GM21737 (cell line): ENCODE data around the gene AGBL4.
"Not testable (repeated sequence)": the region's sequence is repeated elsewhere in the genome, so short reads cannot be mapped to it uniquely, and the experiment has no call there.

Source experiments
- ATAC-seq: cut with Tn5 transposase; IDR thresholded peaks from one replicate; pipeline ENCODE4 v1.9.1; 2021; ENCODE audit warnings: mild to moderate bottlenecking, moderate library complexity; ENCODE audit not compliant: unreplicated experiment

AGBL4 gene

DNA sequence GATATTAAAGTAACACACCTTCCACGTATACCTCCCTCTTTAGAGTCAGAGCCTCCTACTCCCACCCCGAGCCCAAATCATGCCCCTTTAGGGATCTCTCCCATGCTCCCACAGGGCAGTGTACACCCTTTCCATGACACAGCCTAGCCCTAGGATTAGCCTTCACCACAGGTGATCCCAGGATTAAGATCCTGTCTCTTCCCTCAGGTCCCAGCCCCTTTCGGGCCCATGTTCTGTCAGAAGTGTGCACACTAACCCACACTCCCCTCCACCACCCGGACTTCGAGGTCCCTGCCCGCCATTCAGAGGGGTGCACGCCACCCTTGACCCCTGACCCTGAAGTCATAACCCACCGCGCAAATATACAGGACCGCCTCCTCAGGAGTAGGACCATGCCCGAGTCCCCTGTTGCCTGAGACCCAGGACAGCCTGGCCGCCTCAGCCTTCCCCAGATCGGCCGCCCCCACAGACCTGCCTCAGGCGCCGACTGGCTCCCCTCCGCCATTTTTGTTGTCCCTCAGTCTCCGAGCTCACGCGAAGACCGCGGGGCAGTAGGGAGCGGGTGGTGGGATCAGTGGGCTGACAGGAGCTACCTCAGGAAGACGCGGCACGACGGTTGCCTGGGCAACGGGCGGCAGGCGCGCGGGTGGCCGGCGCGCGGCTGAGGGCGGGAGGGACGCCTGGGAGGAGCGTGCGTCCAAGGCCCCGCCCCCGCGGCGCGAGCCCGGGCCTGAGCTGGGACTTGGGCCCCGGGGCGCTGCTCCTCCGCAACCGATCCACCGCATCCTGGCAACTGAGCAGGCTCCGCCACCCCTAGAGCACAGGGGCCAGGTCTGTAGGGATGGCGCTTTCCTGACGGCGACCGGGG, at the start of gene AGBL4:
TSS of gene AGBL4 (minus strand) at position 663 of the 868 bp plus-strand sequence.
- no peak for ATAC-seq

- ATAC-seq: no peak
Observed at GRCh38 chr1:50066806-50067205, 43.1 kb upstream of the AGBL4 start.

- ATAC-seq: no peak
Observed at GRCh38 chr1:50060279-50060678, 36.5 kb upstream of the AGBL4 start.

DNA sequence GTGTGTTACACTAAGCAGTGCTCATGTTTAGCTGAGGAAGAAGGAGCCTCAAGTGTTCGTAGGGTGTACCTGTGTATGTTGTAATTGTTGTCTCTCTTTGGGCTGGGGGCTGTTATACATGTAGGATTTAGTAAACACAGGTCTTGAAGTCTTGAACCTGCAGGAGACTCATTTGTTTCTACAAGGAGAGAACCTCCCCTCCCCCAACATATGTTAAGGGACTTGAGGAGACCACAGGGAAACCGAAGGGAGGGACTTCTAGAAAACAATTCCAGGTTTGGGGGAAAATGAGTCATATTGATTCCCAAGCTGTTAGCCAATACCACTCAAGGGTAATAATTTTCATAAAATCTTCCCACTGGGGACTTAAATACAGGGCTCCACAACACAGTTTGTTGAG, 25.0 kb upstream of the AGBL4 start:
- no peak for ATAC-seq

DNA sequence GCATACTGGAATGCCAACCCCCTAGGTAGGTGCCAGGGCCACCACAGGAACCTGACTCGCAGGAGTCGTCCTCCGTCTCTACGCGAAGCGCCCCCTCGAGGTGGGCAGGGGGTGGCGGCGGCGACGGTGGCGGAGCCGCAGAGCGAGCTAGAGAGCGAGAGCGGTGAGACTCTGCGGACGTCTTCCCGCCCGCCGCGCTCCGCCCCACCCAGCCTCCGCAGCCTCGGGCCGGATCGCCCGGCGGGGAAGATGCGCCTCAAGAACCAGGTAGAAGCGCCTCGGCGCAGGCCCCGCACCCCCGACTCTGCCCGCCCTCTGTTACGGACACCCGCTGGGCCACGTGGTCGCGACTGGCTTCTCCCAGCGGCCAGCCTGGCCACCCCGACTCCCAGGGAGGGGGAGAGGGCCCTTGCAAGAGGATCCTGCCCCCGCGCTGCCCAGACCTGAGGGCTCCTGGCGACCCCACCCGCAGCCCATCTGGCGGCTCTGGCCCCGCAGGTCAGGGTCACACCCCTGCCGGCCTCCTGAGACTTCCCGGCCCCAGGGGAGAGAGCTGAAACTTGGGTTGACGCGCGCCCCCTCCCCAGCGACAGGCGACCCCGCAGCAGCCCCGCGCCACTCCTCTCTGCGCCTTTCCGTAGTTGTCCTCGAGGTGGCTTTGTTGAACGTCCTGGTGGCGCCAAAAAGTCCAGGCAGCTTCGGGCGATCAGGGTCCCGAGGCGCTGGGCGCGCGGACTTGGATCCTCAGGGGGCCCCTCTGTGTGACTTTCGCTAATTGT, 24.4 kb upstream of the AGBL4 start:
- ATAC-seq: no peak

- ATAC-seq: no peak
Observed at GRCh38 chr1:50038237-50038809, 14.6 kb upstream of the AGBL4 start.

- no peak for ATAC-seq
Observed at GRCh38 chr1:50027794-50028193, 4.0 kb upstream of the AGBL4 start.

- ATAC-seq: no peak
Observed at GRCh38 chr1:49995734-49996133, 28.0 kb downstream of the AGBL4 start.

DNA sequence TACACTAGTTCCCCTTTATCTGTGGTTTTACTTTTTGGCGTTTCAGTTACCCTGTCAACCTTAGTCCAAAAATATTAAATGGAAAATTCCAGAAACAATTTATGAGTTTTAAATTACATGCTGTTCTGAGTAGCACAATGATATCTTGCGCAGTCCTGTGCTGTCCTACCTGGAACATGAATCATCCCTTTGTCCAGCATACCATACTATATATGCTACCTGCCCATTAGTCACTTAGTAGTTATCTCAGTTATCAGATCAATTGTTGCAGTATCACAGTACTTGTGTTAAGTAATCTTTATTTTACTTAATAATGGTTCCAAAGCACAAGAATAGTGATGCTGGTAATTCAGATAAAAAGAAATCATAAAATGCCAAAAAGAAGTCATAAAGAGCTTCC, 52.7 kb downstream of the AGBL4 start:
- ATAC-seq: no peak

- no peak for ATAC-seq
Observed at GRCh38 chr1:49951385-49951784, 72.4 kb downstream of the AGBL4 start.

DNA sequence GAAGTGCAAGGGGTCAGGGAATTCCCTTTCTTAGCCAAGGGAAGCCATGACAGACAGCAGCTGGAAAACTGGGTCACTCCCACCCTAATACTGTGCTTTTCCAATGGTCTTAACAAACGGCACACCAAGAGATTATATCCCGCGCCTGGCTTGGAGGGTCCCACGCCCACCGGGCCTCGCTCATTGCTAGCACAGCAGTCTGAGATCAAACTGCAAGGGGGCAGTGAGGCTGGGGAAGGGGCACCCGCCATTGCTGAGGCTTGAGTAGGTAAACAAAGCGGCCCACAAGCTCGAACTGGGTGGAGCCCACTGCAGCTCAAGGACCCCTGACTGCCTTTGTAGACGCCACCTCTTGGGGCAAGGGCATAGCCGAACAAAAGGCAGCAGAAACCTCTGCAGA, 108.5 kb downstream of the AGBL4 start:
- not testable (repeated sequence) for ATAC-seq

DNA sequence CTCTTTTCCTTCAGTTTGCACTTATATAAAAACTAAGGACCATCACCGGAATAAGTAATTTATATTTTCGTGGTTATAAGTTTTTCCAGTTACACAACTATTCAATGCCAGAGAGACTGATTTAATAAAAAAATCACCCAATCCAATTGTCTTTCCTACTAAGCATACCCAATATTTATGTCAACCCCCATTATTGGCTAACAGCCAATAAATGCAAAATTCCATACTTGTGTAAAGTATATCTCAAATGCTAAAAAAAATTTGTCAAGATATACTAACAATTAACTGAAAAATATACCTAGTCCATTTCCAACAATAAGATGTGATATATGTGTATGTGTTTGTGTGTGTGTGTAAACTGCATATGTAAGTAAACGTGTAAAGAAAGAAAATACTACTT, 117.4 kb downstream of the AGBL4 start:
- ATAC-seq: no peak

GRCh38 chr1:49864581-49864980, 159.2 kb downstream of the AGBL4 start:
- no peak for ATAC-seq

DNA sequence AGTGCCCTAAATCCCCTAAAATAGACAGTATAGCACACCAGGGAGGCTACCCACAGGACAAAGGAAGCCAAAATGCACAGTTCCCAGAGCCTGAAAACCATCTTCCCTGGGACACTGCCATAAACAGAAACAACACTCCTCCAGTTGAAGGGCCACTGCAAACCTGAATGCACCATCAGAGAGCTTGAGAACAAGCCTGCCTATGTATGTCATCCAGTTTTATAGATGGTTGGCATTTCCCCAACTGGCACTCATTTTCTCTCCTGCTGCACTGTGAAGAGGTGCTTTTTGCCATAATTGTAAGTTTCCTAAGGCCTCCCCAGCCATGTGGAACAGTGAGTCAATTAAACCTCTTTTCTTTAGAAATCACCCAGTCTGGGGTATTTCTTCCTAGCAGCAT, 169.0 kb downstream of the AGBL4 start:
- no peak for ATAC-seq

GRCh38 chr1:49842596-49842995, 181.2 kb downstream of the AGBL4 start:
- no peak for ATAC-seq

- ATAC-seq: no peak
Observed at GRCh38 chr1:49841767-49842166, 182.0 kb downstream of the AGBL4 start.

DNA sequence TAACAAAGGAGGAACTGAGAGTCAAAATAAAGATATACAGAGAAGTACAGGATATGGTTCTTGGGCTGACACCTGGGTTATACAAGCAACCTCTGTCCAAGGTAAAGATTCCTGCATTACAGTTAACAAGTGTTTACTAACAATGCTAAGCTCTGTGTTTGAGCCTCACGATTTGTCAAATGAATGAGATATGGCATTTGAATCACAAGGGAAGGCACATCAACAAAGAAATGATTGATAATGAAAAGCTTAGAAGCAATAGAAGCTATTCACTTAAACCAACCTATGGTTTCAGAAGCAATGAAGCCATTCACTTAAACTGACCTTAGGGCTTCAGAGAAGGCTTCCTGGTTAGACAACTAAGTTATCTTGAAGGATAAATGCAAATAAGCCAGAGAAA, 199.5 kb downstream of the AGBL4 start:
- no peak for ATAC-seq

GRCh38 chr1:49817681-49818080, 206.1 kb downstream of the AGBL4 start:
- no peak for ATAC-seq

DNA sequence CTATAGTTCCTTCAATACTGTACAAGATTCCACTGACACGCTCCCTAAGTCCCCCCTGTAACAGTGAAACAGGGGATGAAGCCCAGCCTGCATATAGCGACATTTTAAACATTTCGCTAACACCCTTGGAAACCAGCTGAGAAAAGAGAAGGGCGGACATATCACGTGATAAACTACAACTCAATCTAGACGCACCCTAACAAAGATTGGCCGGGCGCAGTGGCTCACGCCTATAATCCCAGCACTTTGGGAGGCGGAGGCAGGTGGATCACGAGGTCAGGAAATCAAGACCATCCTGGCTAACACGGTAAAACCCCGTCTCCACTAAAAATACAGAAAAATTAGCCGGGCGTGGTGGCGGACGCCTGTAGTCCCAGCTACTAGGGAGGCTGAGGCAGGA, 236.7 kb downstream of the AGBL4 start:
- ATAC-seq: not testable (repeated sequence)

GRCh38 chr1:49765034-49765433, 258.7 kb downstream of the AGBL4 start:
- ATAC-seq: no peak

- ATAC-seq: not testable (repeated sequence)
Observed at GRCh38 chr1:49738118-49738517, 285.6 kb downstream of the AGBL4 start.

DNA sequence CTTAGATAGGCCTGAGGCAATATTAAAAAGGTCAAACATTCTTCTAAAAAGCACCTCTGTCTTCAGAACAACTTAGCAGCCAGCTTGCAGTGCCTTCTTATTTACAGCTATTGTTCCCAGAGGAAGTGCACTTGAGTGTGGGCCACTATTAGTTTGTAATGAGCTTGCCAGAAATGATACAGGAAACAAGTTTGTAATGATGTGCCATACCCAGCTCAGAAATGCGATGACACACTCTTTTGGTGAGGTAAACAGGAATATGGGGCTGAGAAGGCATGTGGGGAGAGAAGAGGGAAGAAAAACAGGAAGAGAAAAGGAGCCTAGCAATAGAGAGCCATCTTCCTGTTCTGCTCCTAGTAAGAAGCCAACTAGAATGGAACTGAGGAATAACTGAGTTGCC, 295.4 kb downstream of the AGBL4 start:
- ATAC-seq: no peak
